ENCODE results near the gene KRT82.
"Not testable (repeated sequence)": the region's sequence is repeated elsewhere in the genome, so short reads cannot be mapped to it uniquely, and the experiment has no call there.

DNA sequence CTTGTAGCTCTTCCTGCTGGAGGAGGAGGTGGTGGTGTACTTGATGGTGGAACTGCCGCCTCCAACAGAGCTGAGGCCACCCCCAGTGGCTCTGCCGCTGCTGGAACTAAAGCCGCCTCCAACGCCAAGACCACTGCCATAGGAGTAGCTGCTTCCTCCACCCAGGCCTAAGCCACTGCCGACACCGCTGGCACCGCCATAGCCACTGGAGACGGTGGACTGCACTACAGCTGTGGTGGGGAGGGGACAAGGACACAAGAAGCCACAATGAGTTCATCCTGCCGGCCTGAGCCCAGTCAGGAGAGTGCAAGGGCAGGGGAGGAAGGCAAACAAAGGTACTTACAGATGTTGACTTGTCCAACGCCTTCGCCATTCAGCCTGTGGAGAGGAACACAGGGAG, 41.1 kb upstream of the KRT82 start:
- not testable (repeated sequence) for TF ChIP-seq CTCF, POLR2A (IDR thresholded peaks at IDR 0.05)

All from lower leg skin (tissue), 3 donors.